ENCODE measurements around the gene SMIM17. TPM values are rescaled to one million over a fixed set of nuclear protein-coding genes. Genes with fewer than 3 reads are reported as not detected.

SMIM17 gene
- total RNA-seq = not detected

GRCh38 chr19:56642711-56643459 is at the start of gene SMIM17:
Gene SMIM17, plus strand, starts transcription at chr19:56643159. Its CDS starts 2,509 bp downstream, at chr19:56645668.
- no peak within 1 kb of the TSS for H3K4me3 ChIP-seq (replicated peaks in 1 of 3)
- H3K36me3 ChIP-seq = no peaks in the 10 kb centered on the region
- no peak for DNase-seq
- WGBS, 2 donors = 18 to 19% methylated on average over 12 to 37 of the region's 60 CpGs
- H3K4me1 ChIP-seq = no peaks in the 10 kb centered on the region
- intact Hi-C loops (cut with DNase I) = no loop called here
- no peaks in the 10 kb centered on the region for H3K9me3 ChIP-seq
- TF ChIP-seq, protein P1, sequence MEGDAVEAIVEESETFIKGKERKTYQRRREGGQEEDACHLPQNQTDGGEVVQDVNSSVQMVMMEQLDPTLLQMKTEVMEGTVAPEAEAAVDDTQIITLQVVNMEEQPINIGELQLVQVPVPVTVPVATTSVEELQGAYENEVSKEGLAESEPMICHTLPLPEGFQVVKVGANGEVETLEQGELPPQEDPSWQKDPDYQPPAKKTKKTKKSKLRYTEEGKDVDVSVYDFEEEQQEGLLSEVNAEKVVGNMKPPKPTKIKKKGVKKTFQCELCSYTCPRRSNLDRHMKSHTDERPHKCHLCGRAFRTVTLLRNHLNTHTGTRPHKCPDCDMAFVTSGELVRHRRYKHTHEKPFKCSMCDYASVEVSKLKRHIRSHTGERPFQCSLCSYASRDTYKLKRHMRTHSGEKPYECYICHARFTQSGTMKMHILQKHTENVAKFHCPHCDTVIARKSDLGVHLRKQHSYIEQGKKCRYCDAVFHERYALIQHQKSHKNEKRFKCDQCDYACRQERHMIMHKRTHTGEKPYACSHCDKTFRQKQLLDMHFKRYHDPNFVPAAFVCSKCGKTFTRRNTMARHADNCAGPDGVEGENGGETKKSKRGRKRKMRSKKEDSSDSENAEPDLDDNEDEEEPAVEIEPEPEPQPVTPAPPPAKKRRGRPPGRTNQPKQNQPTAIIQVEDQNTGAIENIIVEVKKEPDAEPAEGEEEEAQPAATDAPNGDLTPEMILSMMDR (IDR thresholded peaks at IDR 0.05) = no peak
- no peak for TF ChIP-seq POLR2A (IDR thresholded peaks at IDR 0.05)
- H3K27ac ChIP-seq = no peak within 1 kb of the TSS
- peaks cover 12% of the 10 kb centered on the region for H3K27me3 ChIP-seq

DNA sequence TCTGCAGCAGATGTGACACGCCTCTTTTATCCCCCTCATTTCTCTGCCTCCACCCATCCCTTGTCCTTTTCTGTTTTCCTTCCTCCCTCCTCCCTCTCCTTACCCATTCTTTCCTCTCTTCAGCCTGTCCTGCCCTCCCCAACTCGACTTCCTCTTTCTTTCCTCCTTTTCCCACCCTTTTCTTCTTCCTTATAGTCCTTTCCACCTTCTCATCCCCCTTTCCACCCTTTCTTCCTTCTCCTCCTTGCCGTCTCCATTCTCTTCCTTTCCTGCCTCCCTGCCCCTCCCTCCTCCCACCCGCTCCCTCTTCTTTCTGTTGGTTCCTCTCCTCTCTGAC is 48.5 kb upstream of the SMIM17 start:
- Histone ChIP-seq H3K36me3 (no peaks in the 10 kb centered on the region), H3K4me3 (replicated peaks in 1 of 3) (no peak overlapping the region), H3K4me1 (peaks cover 0 to 7% of the 10 kb centered on the region in 2 donors), H3K27ac (peak overlapping the region in 1 of 3 donors; percentile 4), H3K27me3 (no peaks in the 10 kb centered on the region), H3K9me3 (no peaks in the 10 kb centered on the region)
- no peak for DNase-seq
- TF ChIP-seq POLR2A (IDR thresholded peaks at IDR 0.05) = no peak
- TF ChIP-seq, protein P1 (IDR thresholded peaks at IDR 0.05) = no peak
- intact Hi-C loops (cut with DNase I) = no loop called here
- WGBS, 2 donors = 65 to 66% methylated on average over 4 of the region's 4 CpGs

GRCh38 chr19:56594783-56595547 is 48.0 kb upstream of the SMIM17 start, which contains the start of gene ZNF71:
Gene ZNF71, plus strand, starts transcription at chr19:56595302. Its CDS starts 6,257 bp downstream, at chr19:56601559.
- Histone ChIP-seq H3K4me1 (peaks cover 0 to 7% of the 10 kb centered on the region in 2 donors), H3K4me3 (replicated peaks in 1 of 3) (peak within 1 kb of the TSS; percentile 43 to 94 (median 75)), H3K27ac (peak within 1 kb of the TSS in 1 of 3 donors; percentile 4), H3K9me3 (no peaks in the 10 kb centered on the region), H3K36me3 (no peaks in the 10 kb centered on the region), H3K27me3 (no peaks in the 10 kb centered on the region)
- intact Hi-C loops (cut with DNase I) = no loop called here
- 0 to 1% methylated on average over 29 to 52 of the region's 52 CpGs for WGBS, 2 donors
- DNase-seq = peak; percentile 91 to 92
- peak in 1 of 2 donors; percentile 40 for TF ChIP-seq POLR2A (IDR thresholded peaks at IDR 0.05)
- TF ChIP-seq, protein P1 (IDR thresholded peaks at IDR 0.05) = no peak

DNA sequence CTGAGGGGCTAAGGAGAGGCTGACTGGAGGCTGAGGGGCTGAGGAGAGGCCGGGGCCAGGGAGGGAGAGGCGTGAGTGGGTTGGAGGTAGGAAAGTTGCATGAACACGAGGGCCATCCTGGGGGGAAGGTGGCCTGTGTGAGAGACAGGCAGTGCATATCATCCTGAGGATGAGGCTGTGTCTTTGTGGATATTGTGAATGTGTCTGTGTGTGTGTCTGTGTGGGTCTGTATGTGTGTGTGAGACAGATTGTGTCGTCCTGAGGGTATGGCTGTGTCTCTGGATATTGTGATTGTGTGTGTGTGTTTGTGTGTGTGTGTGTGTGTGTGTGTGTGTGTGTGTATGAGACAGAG is 47.4 kb upstream of the SMIM17 start:
- 0 to 2% methylated on average over 3 to 4 of the region's 4 CpGs for WGBS, 2 donors
- Histone ChIP-seq H3K27ac (peak overlapping the region in 1 of 3 donors; percentile 4), H3K4me1 (peaks cover 0 to 7% of the 10 kb centered on the region in 2 donors), H3K4me3 (replicated peaks in 1 of 3) (peak overlapping the region; percentile 43 to 94 (median 75)), H3K36me3 (no peaks in the 10 kb centered on the region), H3K27me3 (no peaks in the 10 kb centered on the region), H3K9me3 (no peaks in the 10 kb centered on the region)
- intact Hi-C loops (cut with DNase I) = no loop called here
- DNase-seq = no peak
- no peak for TF ChIP-seq POLR2A (IDR thresholded peaks at IDR 0.05)
- TF ChIP-seq, protein P1 (IDR thresholded peaks at IDR 0.05) = no peak

- Histone ChIP-seq H3K9me3 (no peaks in the 10 kb centered on the region), H3K36me3 (no peaks in the 10 kb centered on the region), H3K4me3 (replicated peaks in 1 of 3) (no peak overlapping the region), H3K27ac (no peak overlapping the region), H3K27me3 (no peaks in the 10 kb centered on the region), H3K4me1 (peaks cover 0 to 7% of the 10 kb centered on the region in 2 donors)
- intact Hi-C loops (cut with DNase I) = no loop called here
- TF ChIP-seq, protein P1 (IDR thresholded peaks at IDR 0.05) = no peak
- TF ChIP-seq POLR2A (IDR thresholded peaks at IDR 0.05) = no peak
- no peak for DNase-seq
- 59 to 70% methylated on average over 4 of the region's 4 CpGs for whole genome bisulfite sequencing, 2 donors
These were observed 46.3 kb upstream of the SMIM17 start for GRCh38 chr19:56596676-56597075.

All from thyroid gland (tissue), 4 donors.